ENCODE data around the gene SPTSSA. TPM values are rescaled to one million over a fixed set of nuclear protein-coding genes. Genes with fewer than 3 reads are reported as not detected.
"Not testable (repeated sequence)": the region's sequence is repeated elsewhere in the genome, so short reads cannot be mapped to it uniquely, and the experiment has no call there.

The SPTSSA gene
- total RNA-seq, 1 donor from 2014 or later, result 9.6 TPM

- intact Hi-C loops (cut with DNase I), result no loop called here
- no peak for TF ChIP-seq CTCF (IDR thresholded peaks at IDR 0.05)
- H3K9me3 ChIP-seq, result no peaks in the 10 kb centered on the region
- no peaks in the 10 kb centered on the region for H3K4me1 ChIP-seq
- no peaks in the 10 kb centered on the region for H3K27me3 ChIP-seq
- H3K36me3 ChIP-seq, result no peaks in the 10 kb centered on the region
- DNase-seq (ENCODE audit: low spot score in 2 of 2), result no peak
- H3K27ac ChIP-seq, result peak overlapping the region in 1 of 2 donors; percentile 24
- H3K4me3 ChIP-seq, result no peak overlapping the region
These were observed 27.3 kb upstream of the SPTSSA start for GRCh38 chr14:34489324-34489723.

GRCh38 chr14:34488528-34488927, 26.5 kb upstream of the SPTSSA start:
- Histone ChIP-seq H3K27me3 (no peaks in the 10 kb centered on the region), H3K9me3 (no peaks in the 10 kb centered on the region), H3K4me1 (no peaks in the 10 kb centered on the region), H3K36me3 (no peaks in the 10 kb centered on the region), H3K4me3 (no peak overlapping the region), H3K27ac (no peak overlapping the region)
- intact Hi-C loops (cut with DNase I), result no loop called here
- TF ChIP-seq CTCF (IDR thresholded peaks at IDR 0.05), result no peak
- no peak for DNase-seq (ENCODE audit: low spot score in 2 of 2)

- intact Hi-C loops (cut with DNase I), result no loop called here
These were observed 22.7 kb upstream of the SPTSSA start for GRCh38 chr14:34484726-34485125.

GRCh38 chr14:34482463-34482862, 20.4 kb upstream of the SPTSSA start:
- H3K27me3 ChIP-seq, result no peaks in the 10 kb centered on the region
- H3K4me1 ChIP-seq, result no peaks in the 10 kb centered on the region
- no peak for TF ChIP-seq CTCF (IDR thresholded peaks at IDR 0.05)
- intact Hi-C loops (cut with DNase I), result no loop called here
- no peaks in the 10 kb centered on the region for H3K36me3 ChIP-seq
- no peaks in the 10 kb centered on the region for H3K9me3 ChIP-seq
- no peak for DNase-seq (ENCODE audit: low spot score in 2 of 2)
- no peak overlapping the region for H3K4me3 ChIP-seq
- no peak overlapping the region for H3K27ac ChIP-seq

More at GRCh38 chr14:34484726-34485125, 22.7 kb upstream of the SPTSSA start:
- no peak overlapping the region for H3K4me3 ChIP-seq
- no peaks in the 10 kb centered on the region for H3K36me3 ChIP-seq
- no peaks in the 10 kb centered on the region for H3K27me3 ChIP-seq
- H3K9me3 ChIP-seq, result no peaks in the 10 kb centered on the region
- no peak for TF ChIP-seq CTCF (IDR thresholded peaks at IDR 0.05)
- H3K4me1 ChIP-seq, result no peaks in the 10 kb centered on the region
- no peak for DNase-seq (ENCODE audit: low spot score in 2 of 2)
- no peak overlapping the region for H3K27ac ChIP-seq

- no peaks in the 10 kb centered on the region for H3K9me3 ChIP-seq
- H3K27me3 ChIP-seq, result no peaks in the 10 kb centered on the region
- H3K4me1 ChIP-seq, result no peaks in the 10 kb centered on the region
- no peak overlapping the region for H3K27ac ChIP-seq
- TF ChIP-seq CTCF (IDR thresholded peaks at IDR 0.05), result no peak
- H3K36me3 ChIP-seq, result no peaks in the 10 kb centered on the region
- no peak for DNase-seq (ENCODE audit: low spot score in 2 of 2)
- intact Hi-C loops (cut with DNase I), result no loop called here
- no peak overlapping the region for H3K4me3 ChIP-seq
These were observed 17.7 kb upstream of the SPTSSA start for GRCh38 chr14:34479694-34480093.

GRCh38 chr14:34478261-34478660, 16.2 kb upstream of the SPTSSA start:
- no peak overlapping the region for H3K27ac ChIP-seq

GRCh38 chr14:34476036-34476435, 14.0 kb upstream of the SPTSSA start:
- H3K27ac ChIP-seq; DNase-seq (ENCODE audit: low spot score in 2 of 2); intact Hi-C loops (cut with DNase I); H3K9me3 ChIP-seq; H3K36me3 ChIP-seq; H3K4me3 ChIP-seq; H3K4me1 ChIP-seq; H3K27me3 ChIP-seq: not testable (repeated sequence)

More at GRCh38 chr14:34478261-34478660, 16.2 kb upstream of the SPTSSA start:
- no peak for TF ChIP-seq CTCF (IDR thresholded peaks at IDR 0.05)
- DNase-seq (ENCODE audit: low spot score in 2 of 2), result no peak
- H3K4me3 ChIP-seq, result no peak overlapping the region
- intact Hi-C loops (cut with DNase I), result no loop called here
- H3K4me1 ChIP-seq, result no peaks in the 10 kb centered on the region
- H3K27me3 ChIP-seq, result no peaks in the 10 kb centered on the region
- H3K9me3 ChIP-seq, result no peaks in the 10 kb centered on the region
- H3K36me3 ChIP-seq, result no peaks in the 10 kb centered on the region

Data from ascending aorta (tissue), 2 donors.